Renal cortex interstitium (tissue), 15 donors: ENCODE data around the gene FOXE3. TPM values are rescaled to one million over a fixed set of nuclear protein-coding genes. Genes with fewer than 3 reads are reported as not detected.

ENCODE experiments used
- DNase-seq, 11 donors: peaks; one replicate each; pipeline ENCODE4 v3.0.0-alpha.2; 2013; ENCODE audit warnings: low read depth in 9 of 11, low spot score in 4 of 11; ENCODE audit errors: extremely low read depth in 1 of 11
- long read RNA-seq, 16 experiments: transcript quantifications; one replicate each; lab custom pipeline, GENCODE V29; 2026
- polyA plus RNA-seq, 3 donors: library from polyadenylated mRNA; unstranded; fragments of 120-200 nt; gene quantifications; one replicate each; pipeline ENCODE4 v1.2.1, GENCODE V29; 2013; ENCODE audit not compliant: insufficient read length in 3 of 3

The FOXE3 gene
- under 1 TPM; 0.18 to 0.20 (median 0.19) TPM for polyA plus RNA-seq
- long read RNA-seq, donor 1, result 0 reads
- long read RNA-seq, donor 2, result 0 reads
- long read RNA-seq, donor 3, result 0 reads
- long read RNA-seq, donor 4, result 0 reads
- long read RNA-seq, donor 5, result 0 reads
- long read RNA-seq, donor 6, result 0 reads
- long read RNA-seq, donor 7, result 0 reads
- long read RNA-seq, donor 8, result 0 reads
- long read RNA-seq, donor 9, result 0 reads
- long read RNA-seq, donor 10, result 0 reads
- long read RNA-seq, donor 11, result 0 reads
- long read RNA-seq, donor 12, result 0 reads
- long read RNA-seq, donor 13, result 0 reads
- long read RNA-seq, donor 14, result 0 reads
- long read RNA-seq, donor 15, result 0 reads
- long read RNA-seq, donor 16, result 0 reads

GRCh38 chr1:47415728-47416318 lies at the start of gene FOXE3:
Gene FOXE3 (plus strand): TSS chr1:47416285. CDS start chr1:47416316, 31 bp downstream.
- no peak for DNase-seq

GRCh38 chr1:47367651-47368050 lies 48.4 kb upstream of the FOXE3 start:
- DNase-seq, result no peak

- DNase-seq, result no peak
Observed at GRCh38 chr1:47371016-47371517, 45.0 kb upstream of the FOXE3 start.

GRCh38 chr1:47374501-47374900 lies 41.6 kb upstream of the FOXE3 start:
- DNase-seq, result no peak

- no peak for DNase-seq
Observed at GRCh38 chr1:47378147-47378546, 37.9 kb upstream of the FOXE3 start.

- no peak for DNase-seq
Observed at GRCh38 chr1:47380699-47381098, 35.4 kb upstream of the FOXE3 start.

GRCh38 chr1:47382399-47382983 lies 33.6 kb upstream of the FOXE3 start:
- no peak for DNase-seq

- DNase-seq, result no peak
Observed at GRCh38 chr1:47384083-47384482, 32.0 kb upstream of the FOXE3 start.

- DNase-seq, result no peak
Observed at GRCh38 chr1:47385020-47385419, 31.1 kb upstream of the FOXE3 start.

- DNase-seq, result no peak
Observed at GRCh38 chr1:47386268-47386667, 29.8 kb upstream of the FOXE3 start.

GRCh38 chr1:47388030-47388890 lies 27.8 kb upstream of the FOXE3 start:
- no peak for DNase-seq

GRCh38 chr1:47388891-47389238 lies 27.2 kb upstream of the FOXE3 start:
- peak in 8 of 11 donors; percentile 24 to 62 (median 46) for DNase-seq

GRCh38 chr1:47389731-47390130 lies 26.4 kb upstream of the FOXE3 start:
- no peak for DNase-seq

GRCh38 chr1:47390843-47391242 lies 25.2 kb upstream of the FOXE3 start:
- DNase-seq, result no peak

GRCh38 chr1:47393141-47393540 lies 22.9 kb upstream of the FOXE3 start:
- DNase-seq, result no peak

- no peak for DNase-seq
Observed at GRCh38 chr1:47395433-47395832, 20.7 kb upstream of the FOXE3 start.

- DNase-seq, result no peak
Observed at GRCh38 chr1:47396671-47397196, 19.4 kb upstream of the FOXE3 start.

GRCh38 chr1:47399138-47399845 lies 16.8 kb upstream of the FOXE3 start:
- DNase-seq, result no peak

GRCh38 chr1:47399846-47400155 lies 16.3 kb upstream of the FOXE3 start:
- no peak for DNase-seq
